Ishikawa (cell line): Measurements from ENCODE around the gene CLBA1.

Source experiments
- CEBPB ChIP-seq: IDR thresholded peaks from 2 replicates; pipeline ENCODE4 v1.6.1; 2012
- CREB1 ChIP-seq: IDR thresholded peaks from 2 replicates; pipeline ENCODE4 v1.6.1; 2012; ENCODE audit warnings: low read depth
- EGR1 ChIP-seq: IDR thresholded peaks from 2 replicates; pipeline ENCODE4 v1.6.1; 2012
- EP300 ChIP-seq: IDR thresholded peaks from 2 replicates; pipeline ENCODE4 v1.6.1; 2012; ENCODE audit warnings: borderline replicate concordance
- FOXM1 ChIP-seq: IDR thresholded peaks from 2 replicates; pipeline ENCODE4 v1.6.1; 2012; ENCODE audit warnings: low read depth, borderline replicate concordance
- NFIC ChIP-seq: IDR thresholded peaks from 2 replicates; pipeline ENCODE4 v1.6.1; 2012
- RAD21 ChIP-seq: IDR thresholded peaks from 2 replicates; pipeline ENCODE4 v1.6.1; 2012; ENCODE audit warnings: low read depth
- TAF1 ChIP-seq: IDR thresholded peaks from 2 replicates; pipeline ENCODE4 v1.6.1; 2012; ENCODE audit warnings: low read depth, mild to moderate bottlenecking
- TCF12 ChIP-seq: IDR thresholded peaks from 2 replicates; pipeline ENCODE4 v1.6.1; 2012; ENCODE audit warnings: low read depth
- TEAD4 ChIP-seq: IDR thresholded peaks from 2 replicates; pipeline ENCODE4 v1.6.1; 2012
- YY1 ChIP-seq: IDR thresholded peaks from 2 replicates; pipeline ENCODE4 v1.6.1; 2012; ENCODE audit warnings: low read depth
- ZBTB7A ChIP-seq: IDR thresholded peaks from 2 replicates; pipeline ENCODE4 v1.6.1; 2012; ENCODE audit warnings: low read depth
- TF ChIP-seq, protein P1 (sequence below): IDR thresholded peaks from 2 replicates; pipeline ENCODE4 v1.6.1; 2012
- TF ChIP-seq, protein P2 (sequence below): IDR thresholded peaks from 2 replicates; pipeline ENCODE4 v1.6.1; 2012
- TF ChIP-seq, protein P3 (sequence below): IDR thresholded peaks from 2 replicates; pipeline ENCODE4 v1.6.1; 2012; ENCODE audit warnings: low read depth, mild to moderate bottlenecking

Gene CLBA1

DNA sequence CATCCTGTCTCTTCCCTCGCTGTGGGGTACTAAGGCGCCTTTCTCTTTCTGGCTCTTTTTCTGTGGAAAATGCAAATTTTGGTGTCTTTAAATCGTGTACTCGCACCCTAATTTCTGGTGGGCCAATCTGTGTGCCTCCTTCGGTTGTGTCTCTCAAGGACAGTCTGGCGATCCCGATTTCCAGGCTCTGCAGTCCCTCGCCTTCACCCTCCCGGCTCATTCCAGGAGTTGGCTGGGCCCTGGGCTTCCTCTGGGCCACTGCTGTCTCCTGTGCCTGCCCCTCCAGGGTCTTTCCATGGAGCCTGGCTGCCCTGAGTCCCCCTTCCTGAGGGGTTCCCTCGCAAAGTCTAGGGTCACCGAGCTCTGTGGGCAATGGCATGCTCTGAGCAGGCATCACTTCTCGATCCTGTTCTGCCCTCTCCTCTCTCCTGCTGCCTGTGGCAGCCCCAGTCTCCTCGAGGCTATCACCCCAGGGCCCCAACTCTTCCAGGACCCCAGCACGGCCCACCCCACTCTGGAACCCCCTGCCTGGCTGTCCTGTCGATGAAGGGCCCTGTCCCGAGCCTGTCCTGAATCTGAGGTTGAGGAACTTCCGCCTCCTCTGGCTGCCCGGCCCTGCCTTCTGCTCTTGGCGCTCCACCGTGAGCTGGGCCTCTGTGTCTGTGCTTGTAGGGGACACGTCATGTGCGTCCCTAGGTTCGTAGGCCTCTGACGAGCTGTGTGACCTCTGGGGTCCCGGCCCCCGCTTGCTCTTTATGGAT lies 31.5 kb upstream of the CLBA1 start:
- TF ChIP-seq TAF1: no peak
- no peak for TF ChIP-seq FOXM1
- TF ChIP-seq RAD21: no peak
- TF ChIP-seq, protein P1, sequence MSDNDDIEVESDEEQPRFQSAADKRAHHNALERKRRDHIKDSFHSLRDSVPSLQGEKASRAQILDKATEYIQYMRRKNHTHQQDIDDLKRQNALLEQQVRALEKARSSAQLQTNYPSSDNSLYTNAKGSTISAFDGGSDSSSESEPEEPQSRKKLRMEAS: no peak
- TF ChIP-seq CREB1: no peak
- TF ChIP-seq YY1: no peak
- TF ChIP-seq, protein P2, sequence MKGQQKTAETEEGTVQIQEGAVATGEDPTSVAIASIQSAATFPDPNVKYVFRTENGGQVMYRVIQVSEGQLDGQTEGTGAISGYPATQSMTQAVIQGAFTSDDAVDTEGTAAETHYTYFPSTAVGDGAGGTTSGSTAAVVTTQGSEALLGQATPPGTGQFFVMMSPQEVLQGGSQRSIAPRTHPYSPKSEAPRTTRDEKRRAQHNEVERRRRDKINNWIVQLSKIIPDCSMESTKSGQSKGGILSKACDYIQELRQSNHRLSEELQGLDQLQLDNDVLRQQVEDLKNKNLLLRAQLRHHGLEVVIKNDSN: no peak
- no peak for TF ChIP-seq EP300
- no peak for TF ChIP-seq ZBTB7A
- no peak for TF ChIP-seq TCF12
- TF ChIP-seq TEAD4: no peak
- no peak for TF ChIP-seq EGR1

DNA sequence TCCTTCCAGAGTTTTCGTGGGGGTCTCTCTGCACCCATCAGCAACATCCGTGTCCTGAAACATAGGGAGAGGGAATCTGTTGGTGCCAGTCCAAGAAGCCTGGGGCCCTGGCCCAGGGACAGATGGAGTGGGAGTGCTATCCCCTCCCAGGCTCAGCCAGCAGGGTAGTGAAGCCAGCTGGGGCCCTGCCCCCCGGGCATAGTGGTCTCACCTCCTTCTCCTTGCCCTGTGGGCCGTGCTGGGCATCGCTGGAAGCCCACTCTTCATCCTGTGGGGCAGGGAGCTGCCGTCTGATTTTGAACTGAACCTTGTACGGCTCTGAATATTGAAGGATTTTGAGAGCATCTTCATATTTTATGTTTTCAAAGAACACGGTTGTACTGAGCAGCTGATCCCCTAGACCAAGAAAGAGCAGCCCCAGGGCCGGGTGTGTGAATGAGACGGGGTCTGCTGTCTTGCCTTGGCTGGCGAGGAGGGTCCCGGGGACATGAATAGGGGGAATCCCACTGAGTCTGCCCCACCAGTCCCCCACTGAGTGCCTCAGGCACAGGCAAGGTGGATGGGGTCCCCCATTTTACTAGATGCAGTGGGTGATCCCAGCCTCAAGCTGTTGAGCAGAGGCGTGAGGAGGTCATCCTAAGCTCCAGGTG lies 30.7 kb upstream of the CLBA1 start:
- TF ChIP-seq EP300: no peak
- no peak for TF ChIP-seq CEBPB
- TF ChIP-seq, protein P1: no peak
- no peak for TF ChIP-seq NFIC
- TF ChIP-seq YY1: no peak
- TF ChIP-seq, protein P3, sequence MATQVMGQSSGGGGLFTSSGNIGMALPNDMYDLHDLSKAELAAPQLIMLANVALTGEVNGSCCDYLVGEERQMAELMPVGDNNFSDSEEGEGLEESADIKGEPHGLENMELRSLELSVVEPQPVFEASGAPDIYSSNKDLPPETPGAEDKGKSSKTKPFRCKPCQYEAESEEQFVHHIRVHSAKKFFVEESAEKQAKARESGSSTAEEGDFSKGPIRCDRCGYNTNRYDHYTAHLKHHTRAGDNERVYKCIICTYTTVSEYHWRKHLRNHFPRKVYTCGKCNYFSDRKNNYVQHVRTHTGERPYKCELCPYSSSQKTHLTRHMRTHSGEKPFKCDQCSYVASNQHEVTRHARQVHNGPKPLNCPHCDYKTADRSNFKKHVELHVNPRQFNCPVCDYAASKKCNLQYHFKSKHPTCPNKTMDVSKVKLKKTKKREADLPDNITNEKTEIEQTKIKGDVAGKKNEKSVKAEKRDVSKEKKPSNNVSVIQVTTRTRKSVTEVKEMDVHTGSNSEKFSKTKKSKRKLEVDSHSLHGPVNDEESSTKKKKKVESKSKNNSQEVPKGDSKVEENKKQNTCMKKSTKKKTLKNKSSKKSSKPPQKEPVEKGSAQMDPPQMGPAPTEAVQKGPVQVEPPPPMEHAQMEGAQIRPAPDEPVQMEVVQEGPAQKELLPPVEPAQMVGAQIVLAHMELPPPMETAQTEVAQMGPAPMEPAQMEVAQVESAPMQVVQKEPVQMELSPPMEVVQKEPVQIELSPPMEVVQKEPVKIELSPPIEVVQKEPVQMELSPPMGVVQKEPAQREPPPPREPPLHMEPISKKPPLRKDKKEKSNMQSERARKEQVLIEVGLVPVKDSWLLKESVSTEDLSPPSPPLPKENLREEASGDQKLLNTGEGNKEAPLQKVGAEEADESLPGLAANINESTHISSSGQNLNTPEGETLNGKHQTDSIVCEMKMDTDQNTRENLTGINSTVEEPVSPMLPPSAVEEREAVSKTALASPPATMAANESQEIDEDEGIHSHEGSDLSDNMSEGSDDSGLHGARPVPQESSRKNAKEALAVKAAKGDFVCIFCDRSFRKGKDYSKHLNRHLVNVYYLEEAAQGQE: no peak
- TF ChIP-seq TAF1: no peak
- no peak for TF ChIP-seq TCF12
- TF ChIP-seq FOXM1: no peak
- TF ChIP-seq ZBTB7A: no peak
- TF ChIP-seq, protein P2: no peak
- TF ChIP-seq CREB1: no peak
- no peak for TF ChIP-seq RAD21

DNA sequence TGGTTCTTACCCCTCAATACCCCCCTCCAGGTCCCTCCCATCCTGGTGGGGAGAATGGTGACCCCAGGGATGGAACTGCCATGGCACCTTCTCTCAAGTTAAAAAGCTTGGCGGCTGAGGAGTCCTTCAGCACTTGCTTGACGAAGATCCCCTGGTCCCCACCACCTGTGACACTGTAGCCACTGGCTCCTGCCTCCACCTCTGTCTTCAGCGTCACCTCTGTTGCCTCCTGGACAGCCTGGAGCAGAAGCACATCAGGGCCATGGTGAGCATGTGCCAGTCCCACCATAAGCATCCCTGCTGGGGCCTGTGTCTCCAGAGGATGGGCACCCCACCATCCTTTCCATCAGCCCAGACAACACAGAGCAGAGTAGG lies 30.2 kb upstream of the CLBA1 start:
- TF ChIP-seq EGR1 (no peak), RAD21 (no peak), ZBTB7A (no peak), TEAD4 (no peak), YY1 (no peak), CEBPB (no peak), TCF12 (no peak), TAF1 (no peak), FOXM1 (no peak), EP300 (no peak), CREB1 (no peak), NFIC (no peak)
- TF ChIP-seq, protein P1: no peak
- TF ChIP-seq, protein P3: no peak
- TF ChIP-seq, protein P2: no peak

DNA sequence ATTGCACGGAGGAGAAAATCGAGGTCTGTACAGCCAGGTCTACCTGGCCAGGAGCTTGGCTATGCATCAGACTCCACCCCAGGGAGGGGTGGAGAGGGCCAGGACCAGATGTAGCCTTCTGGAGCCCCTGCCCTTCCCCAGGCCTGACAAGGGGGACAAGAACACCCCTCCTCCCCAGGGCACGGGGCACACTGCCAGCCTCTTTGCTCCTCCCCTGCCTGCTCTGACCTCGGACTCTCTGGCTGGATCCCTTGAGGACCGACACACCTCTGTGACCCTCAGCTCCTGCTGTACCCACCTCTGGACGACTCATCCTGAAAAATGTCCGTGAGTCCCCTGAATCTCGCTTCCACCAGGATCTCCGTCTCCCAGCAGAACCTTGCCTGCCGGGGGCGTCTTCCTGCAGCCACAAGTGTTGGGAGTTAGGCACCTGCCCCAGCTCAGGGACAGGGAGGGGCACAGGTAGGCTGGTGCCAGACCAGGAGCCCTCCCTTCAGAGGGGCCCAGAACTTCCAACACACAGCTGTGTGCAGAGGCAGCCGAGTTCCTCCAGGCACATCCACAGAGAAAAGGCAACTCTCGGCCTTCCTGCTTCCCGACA lies 29.2 kb upstream of the CLBA1 start:
- TF ChIP-seq, protein P3: no peak
- TF ChIP-seq TCF12: no peak
- no peak for TF ChIP-seq EGR1
- no peak for TF ChIP-seq ZBTB7A
- no peak for TF ChIP-seq FOXM1
- TF ChIP-seq NFIC: no peak
- no peak for TF ChIP-seq CREB1
- no peak for TF ChIP-seq YY1
- no peak for TF ChIP-seq CEBPB
- no peak for TF ChIP-seq RAD21
